Measurements from ENCODE around the gene SVOPL. TPM values are rescaled to one million over a fixed set of nuclear protein-coding genes. Genes with fewer than 3 reads are reported as not detected.

Gene SVOPL
- total and polyA plus RNA-seq, 9 of the 15 experiments (the other 6 are each of a cell fraction or from before 2014, with no cell fraction given), result 0.13 to 0.42 (median 0.20) TPM; not detected in 6

- TF ChIP-seq, protein P1, sequence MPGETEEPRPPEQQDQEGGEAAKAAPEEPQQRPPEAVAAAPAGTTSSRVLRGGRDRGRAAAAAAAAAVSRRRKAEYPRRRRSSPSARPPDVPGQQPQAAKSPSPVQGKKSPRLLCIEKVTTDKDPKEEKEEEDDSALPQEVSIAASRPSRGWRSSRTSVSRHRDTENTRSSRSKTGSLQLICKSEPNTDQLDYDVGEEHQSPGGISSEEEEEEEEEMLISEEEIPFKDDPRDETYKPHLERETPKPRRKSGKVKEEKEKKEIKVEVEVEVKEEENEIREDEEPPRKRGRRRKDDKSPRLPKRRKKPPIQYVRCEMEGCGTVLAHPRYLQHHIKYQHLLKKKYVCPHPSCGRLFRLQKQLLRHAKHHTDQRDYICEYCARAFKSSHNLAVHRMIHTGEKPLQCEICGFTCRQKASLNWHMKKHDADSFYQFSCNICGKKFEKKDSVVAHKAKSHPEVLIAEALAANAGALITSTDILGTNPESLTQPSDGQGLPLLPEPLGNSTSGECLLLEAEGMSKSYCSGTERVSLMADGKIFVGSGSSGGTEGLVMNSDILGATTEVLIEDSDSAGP (CRISPR knock-in tag; IDR thresholded peaks at IDR 0.05), result no peak
- TF ChIP-seq CBFA2T3 (IDR thresholded peaks at IDR 0.05) (no peak), MYBL2 (IDR thresholded peaks at IDR 0.05; ENCODE audit: low read depth) (no peak), MYBL2 (CRISPR knock-in tag; IDR thresholded peaks at IDR 0.05; ENCODE audit: borderline replicate concordance) (no peak), ZNF586 (CRISPR knock-in tag; conservative IDR thresholded peaks at IDR 0.05) (no peak), ZNF318 (IDR thresholded peaks at IDR 0.05; ENCODE audit: borderline replicate concordance in 1 of 2, low read depth in 1 of 2) (no peak), MCM7 (IDR thresholded peaks at IDR 0.05) (no peak), RBM34 (IDR thresholded peaks at IDR 0.05; ENCODE audit: borderline replicate concordance, insufficient read depth, low read length) (no peak), FOXJ3 (CRISPR knock-in tag; IDR thresholded peaks at IDR 0.05) (no peak)
Observed at GRCh38 chr7:138545123-138545522, 156.0 kb downstream of the SVOPL start (continued).

Small RNA genes within 50 kb of the gene (small RNA-seq; reads per million reads assigned to genes)
- not detected for gene RF00561

Other genes with a start within 250 kb of the SVOPL start
- gene TRIM24, start 241.1 kb downstream of the SVOPL start, total RNA-seq (2014; rRNA removed), result 33.3 and 37.1 TPM in 2 replicates
- 40.2 and 46.5 TPM in 2 replicates for gene TRIM24, start 241.1 kb downstream of the SVOPL start, total RNA-seq (2014; rRNA removed; fragmentation: Illumina TruSeq; extraction: Trizol)
- gene TRIM24, start 241.1 kb downstream of the SVOPL start, total RNA-seq (2015; rRNA removed; fragmentation: Illumina TruSeq; extraction: Trizol), result 52.4 and 56.4 TPM in 2 replicates
- 55.8 and 62.8 TPM in 2 replicates for gene TRIM24, start 241.1 kb downstream of the SVOPL start, total RNA-seq (2021)
- gene TRIM24, start 241.1 kb downstream of the SVOPL start, polyA plus RNA-seq (2011; rRNA removed), result 61.7 and 66.9 TPM in 2 replicates
- gene TRIM24, start 241.1 kb downstream of the SVOPL start, polyA plus RNA-seq (2014; fragmentation: Illumina TruSeq; extraction: Trizol), result 61.5 and 74.0 TPM in 2 replicates
- gene TRIM24, start 241.1 kb downstream of the SVOPL start, polyA plus RNA-seq (2014; fragmentation: Nextera tagmentation; extraction: Ambion mirVana), result 10 to 100 TPM; 13.4 to 15.1 TPM
- gene TRIM24, start 241.1 kb downstream of the SVOPL start, polyA plus RNA-seq (2014; rRNA removed), result 40.2 and 41.7 TPM in 2 replicates
- gene TMEM213, start 96.6 kb upstream of the SVOPL start, total RNA-seq (2014; rRNA removed), result not detected in 2 replicates
- not detected in 2 replicates for gene TMEM213, start 96.6 kb upstream of the SVOPL start, total RNA-seq (2014; rRNA removed; fragmentation: Illumina TruSeq; extraction: Trizol)
- gene TMEM213, start 96.6 kb upstream of the SVOPL start, total RNA-seq (2015; rRNA removed; fragmentation: Illumina TruSeq; extraction: Trizol), result not detected in 2 replicates
- not detected in 2 replicates for gene TMEM213, start 96.6 kb upstream of the SVOPL start, total RNA-seq (2021)
- gene TMEM213, start 96.6 kb upstream of the SVOPL start, polyA plus RNA-seq (2011; rRNA removed), result not detected in 2 replicates
- gene TMEM213, start 96.6 kb upstream of the SVOPL start, polyA plus RNA-seq (2014; fragmentation: Illumina TruSeq; extraction: Trizol), result not detected in 2 replicates
- not detected for gene TMEM213, start 96.6 kb upstream of the SVOPL start, polyA plus RNA-seq (2014; fragmentation: Nextera tagmentation; extraction: Ambion mirVana)
- gene TMEM213, start 96.6 kb upstream of the SVOPL start, polyA plus RNA-seq (2014; rRNA removed), result not detected in 2 replicates
- not detected in 2 replicates for gene ATP6V0A4, start 96.8 kb upstream of the SVOPL start, total RNA-seq (2014; rRNA removed)
- not detected in 2 replicates for gene ATP6V0A4, start 96.8 kb upstream of the SVOPL start, total RNA-seq (2014; rRNA removed; fragmentation: Illumina TruSeq; extraction: Trizol)
- gene ATP6V0A4, start 96.8 kb upstream of the SVOPL start, total RNA-seq (2015; rRNA removed; fragmentation: Illumina TruSeq; extraction: Trizol), result not detected in 2 replicates
- not detected in 2 replicates for gene ATP6V0A4, start 96.8 kb upstream of the SVOPL start, total RNA-seq (2021)
- gene ATP6V0A4, start 96.8 kb upstream of the SVOPL start, polyA plus RNA-seq (2011; rRNA removed), result not detected in 2 replicates
- gene ATP6V0A4, start 96.8 kb upstream of the SVOPL start, polyA plus RNA-seq (2014; fragmentation: Illumina TruSeq; extraction: Trizol), result not detected in 2 replicates
- under 1 TPM in 1 of 2 experiments, not detected in 1; 0.03 TPM for gene ATP6V0A4, start 96.8 kb upstream of the SVOPL start, polyA plus RNA-seq (2014; fragmentation: Nextera tagmentation; extraction: Ambion mirVana)
- not detected in 2 replicates for gene ATP6V0A4, start 96.8 kb upstream of the SVOPL start, polyA plus RNA-seq (2014; rRNA removed)

Data from K562 (cell line).